Natural killer cell treated with Interleukin-12 subunit alpha and Interleukin-12 subunit beta and Interleukin-15 and Interleukin-18, amount 100 ng/mL, for 72 hours (primary cell): ENCODE data around the gene KLLN. TPM values are rescaled to one million over a fixed set of nuclear protein-coding genes. Genes with fewer than 3 reads are reported as not detected.
"Not testable (repeated sequence)": the region's sequence is repeated elsewhere in the genome, so short reads cannot be mapped to it uniquely, and the experiment has no call there.

Experiments
- ATAC-seq, 2 donors: fragments of 150-1000 bp; cut with Tn5 transposase in 1 of 2; sonication (Bioruptor Pico), chemical (Tn5 transposase) in 1 of 2; 2 replicates each; pipeline ENCODE4 v1.10.0; 2021
- DNase-seq: peaks from one replicate; pipeline ENCODE4 v3.0.0; 2022; ENCODE audit warnings: low spot score
- H3K27ac Mint-ChIP-seq, 2 donors: 1 replicate in 1 of 2; 2 replicates in 1 of 2; pipeline ENCODE4 v1.8.0; 2022; ENCODE audit warnings: mixed read lengths in 2 of 2, mild to moderate bottlenecking in 1 of 2, moderate library complexity in 1 of 2
- H3K27me3 Mint-ChIP-seq, 2 donors: 1 replicate in 1 of 2; 2 replicates in 1 of 2; pipeline ENCODE4 v1.8.0; 2022; ENCODE audit warnings: mixed read lengths in 2 of 2
- H3K36me3 Mint-ChIP-seq: one replicate; pipeline ENCODE4 v1.8.0; 2022; ENCODE audit warnings: mixed read lengths
- H3K4me1 Mint-ChIP-seq, 2 donors: 1 replicate in 1 of 2; 2 replicates in 1 of 2; pipeline ENCODE4 v1.8.0; 2022; ENCODE audit warnings: low read depth in 2 of 2, mixed read lengths in 2 of 2, mild to moderate bottlenecking in 1 of 2
- H3K4me3 Mint-ChIP-seq: one replicate; pipeline ENCODE4 v1.8.0; 2022; ENCODE audit warnings: mixed read lengths
- H3K9me3 Mint-ChIP-seq: 2 replicates; pipeline ENCODE4 v1.8.0; 2022; ENCODE audit warnings: mixed read lengths
- total RNA-seq, 2 donors: library from RNA; stranded (reverse); gene quantifications; one replicate each; pipeline ENCODE4 v1.2.3, GENCODE V29; 2022

Gene KLLN
- total RNA-seq, 2 donors from 2014 or later: 0.17 to 0.52 TPM

GRCh38 chr10:87842776-87843497 is 20.4 kb downstream of the KLLN start:
- no peak overlapping the region for H3K27ac Mint-ChIP-seq
- H3K4me3 Mint-ChIP-seq: no peak overlapping the region
- H3K9me3 Mint-ChIP-seq: no peaks in the 10 kb centered on the region
- DNase-seq: no peak
- H3K36me3 Mint-ChIP-seq: no peaks in the 10 kb centered on the region
- no peak for ATAC-seq
- no peaks in the 10 kb centered on the region for H3K4me1 Mint-ChIP-seq
- H3K27me3 Mint-ChIP-seq: no peaks in the 10 kb centered on the region

- Mint-ChIP-seq H3K9me3 (no peaks in the 10 kb centered on the region), H3K27ac (no peak overlapping the region), H3K4me3 (no peak overlapping the region), H3K4me1 (no peaks in the 10 kb centered on the region), H3K36me3 (no peaks in the 10 kb centered on the region), H3K27me3 (no peaks in the 10 kb centered on the region)
- no peak for ATAC-seq
- DNase-seq: no peak
Measured at GRCh38 chr10:87842220-87842641, 21.1 kb downstream of the KLLN start.

GRCh38 chr10:87841186-87841585 is 22.1 kb downstream of the KLLN start:
- Mint-ChIP-seq H3K4me1 (no peaks in the 10 kb centered on the region), H3K27ac (no peak overlapping the region), H3K4me3 (no peak overlapping the region), H3K36me3 (no peaks in the 10 kb centered on the region), H3K9me3 (no peaks in the 10 kb centered on the region), H3K27me3 (peaks cover 0 to 2% of the 10 kb centered on the region in 2 donors)
- no peak for DNase-seq
- ATAC-seq: no peak

- Mint-ChIP-seq H3K27ac (no peak overlapping the region), H3K9me3 (no peaks in the 10 kb centered on the region), H3K36me3 (no peaks in the 10 kb centered on the region), H3K4me1 (no peaks in the 10 kb centered on the region), H3K4me3 (no peak overlapping the region), H3K27me3 (peaks cover 0 to 4% of the 10 kb centered on the region in 2 donors)
- DNase-seq: no peak
- no peak for ATAC-seq
Measured at GRCh38 chr10:87838650-87839049, 24.7 kb downstream of the KLLN start.

- no peaks in the 10 kb centered on the region for H3K36me3 Mint-ChIP-seq
- H3K27ac Mint-ChIP-seq: no peak overlapping the region
- DNase-seq: no peak
- no peaks in the 10 kb centered on the region for H3K9me3 Mint-ChIP-seq
- no peaks in the 10 kb centered on the region for H3K4me1 Mint-ChIP-seq
- ATAC-seq: no peak
- no peak overlapping the region for H3K4me3 Mint-ChIP-seq
- peaks cover 0 to 4% of the 10 kb centered on the region in 2 donors for H3K27me3 Mint-ChIP-seq
Measured at GRCh38 chr10:87837445-87837844, 25.9 kb downstream of the KLLN start.

- ATAC-seq (no peak), DNase-seq (no peak)
- H3K36me3 Mint-ChIP-seq: no peaks in the 10 kb centered on the region
- H3K9me3 Mint-ChIP-seq: no peaks in the 10 kb centered on the region
- peaks cover 3 to 4% of the 10 kb centered on the region in 2 donors for H3K4me1 Mint-ChIP-seq
- peaks cover 0 to 4% of the 10 kb centered on the region in 2 donors for H3K27me3 Mint-ChIP-seq
- no peak overlapping the region for H3K4me3 Mint-ChIP-seq
- no peak overlapping the region for H3K27ac Mint-ChIP-seq
Measured at GRCh38 chr10:87836098-87836497, 27.2 kb downstream of the KLLN start.

- ATAC-seq: peak; percentile 82 to 89
- Mint-ChIP-seq H3K4me3 (peak overlapping the region; percentile 24), H3K9me3 (no peaks in the 10 kb centered on the region), H3K27me3 (no peaks in the 10 kb centered on the region), H3K4me1 (peaks cover 19 to 33% of the 10 kb centered on the region in 2 donors), H3K27ac (peak overlapping the region; percentile 15 to 63), H3K36me3 (no peaks in the 10 kb centered on the region)
- no peak for DNase-seq
Measured at GRCh38 chr10:87829986-87830729, 33.2 kb downstream of the KLLN start.

- not testable (repeated sequence) for H3K27ac Mint-ChIP-seq, H3K27me3 Mint-ChIP-seq, H3K36me3 Mint-ChIP-seq, DNase-seq, H3K4me3 Mint-ChIP-seq, ATAC-seq, H3K9me3 Mint-ChIP-seq
- peaks cover 19 to 33% of the 10 kb centered on the region in 2 donors for H3K4me1 Mint-ChIP-seq
Measured at GRCh38 chr10:87829051-87829450, 34.3 kb downstream of the KLLN start.

- Mint-ChIP-seq H3K36me3 (no peaks in the 10 kb centered on the region), H3K27ac (no peak overlapping the region), H3K4me3 (no peak overlapping the region), H3K27me3 (no peaks in the 10 kb centered on the region), H3K4me1 (peaks cover 19 to 33% of the 10 kb centered on the region in 2 donors), H3K9me3 (no peaks in the 10 kb centered on the region)
- ATAC-seq (peak in 1 of 2 donors; percentile 33), DNase-seq (no peak)
Measured at GRCh38 chr10:87827681-87828080, 35.7 kb downstream of the KLLN start.

- no peak overlapping the region for H3K27ac Mint-ChIP-seq
- H3K4me3 Mint-ChIP-seq: no peak overlapping the region
- DNase-seq (no peak), ATAC-seq (no peak)
- peaks cover 0 to 2% of the 10 kb centered on the region in 2 donors for H3K27me3 Mint-ChIP-seq
- H3K36me3 Mint-ChIP-seq: no peaks in the 10 kb centered on the region
- no peaks in the 10 kb centered on the region for H3K9me3 Mint-ChIP-seq
- H3K4me1 Mint-ChIP-seq: peaks cover 19 to 33% of the 10 kb centered on the region in 2 donors
Measured at GRCh38 chr10:87826653-87827052, 36.7 kb downstream of the KLLN start.

- DNase-seq (no peak), ATAC-seq (no peak)
- Mint-ChIP-seq H3K27me3 (peaks cover 0 to 2% of the 10 kb centered on the region in 2 donors), H3K36me3 (no peaks in the 10 kb centered on the region), H3K4me1 (peaks cover 26 to 39% of the 10 kb centered on the region in 2 donors), H3K4me3 (no peak overlapping the region), H3K9me3 (no peaks in the 10 kb centered on the region), H3K27ac (peak overlapping the region in 1 of 2 donors; percentile 93)
Measured at GRCh38 chr10:87819289-87819585, 44.1 kb downstream of the KLLN start.

GRCh38 chr10:87818505-87819288 is 44.6 kb downstream of the KLLN start:
- peak; percentile 64 to 74 for ATAC-seq

GRCh38 chr10:87817609-87818504 is 45.5 kb downstream of the KLLN start, which contains the start of gene ATAD1:
Gene ATAD1 (minus strand): TSS chr10:87818226. CDS start chr10:87814599, 3,627 bp downstream.
- Mint-ChIP-seq H3K4me1 (peaks cover 26 to 39% of the 10 kb centered on the region in 2 donors), H3K4me3 (peak within 1 kb of the TSS; percentile 96), H3K27ac (peak within 1 kb of the TSS; percentile 93 to 99), H3K27me3 (peaks cover 0 to 2% of the 10 kb centered on the region in 2 donors), H3K36me3 (no peaks in the 10 kb centered on the region), H3K9me3 (no peaks in the 10 kb centered on the region)
- DNase-seq (peak; percentile 91), ATAC-seq (peak; percentile 95 to 97)

More at GRCh38 chr10:87818505-87819288, 44.6 kb downstream of the KLLN start:
- peak overlapping the region; percentile 93 to 99 for H3K27ac Mint-ChIP-seq
- peaks cover 26 to 39% of the 10 kb centered on the region in 2 donors for H3K4me1 Mint-ChIP-seq
- H3K4me3 Mint-ChIP-seq: peak overlapping the region; percentile 96
- H3K9me3 Mint-ChIP-seq: no peaks in the 10 kb centered on the region
- DNase-seq: peak; percentile 69
- H3K27me3 Mint-ChIP-seq: peaks cover 0 to 2% of the 10 kb centered on the region in 2 donors
- no peaks in the 10 kb centered on the region for H3K36me3 Mint-ChIP-seq
